ENCODE measurements around the gene RAP1B.
A peak's percentile ranks its signal among the peaks of the same experiment; 100 is the strongest.
"Not testable (repeated sequence)": the region's sequence is repeated elsewhere in the genome, so short reads cannot be mapped to it uniquely, and the experiment has no call there.

The RAP1B gene

GRCh38 chr12:68630598-68630997 lies 19.9 kb downstream of the RAP1B start:
- Histone ChIP-seq H3K36me3 (replicated peaks) (peaks cover 9% of the 10 kb centered on the region), H3K27ac (no peak overlapping the region), H3K4me3 (ENCODE audit: low read depth, low read length) (no peak overlapping the region), H3K27me3 (replicated peaks) (no peaks in the 10 kb centered on the region)
- no peak for DNase-seq
- TF ChIP-seq CTCF (IDR thresholded peaks at IDR 0.05; ENCODE audit: low read depth, low read length, missing control alignments), result no peak
- in situ Hi-C loops (cut with HindIII; ENCODE audit: low pct_ligation_motif_present, low sequenced_read_pairs), result no loop called here

- H3K27me3 ChIP-seq (replicated peaks), result no peaks in the 10 kb centered on the region
- no peak overlapping the region for H3K4me3 ChIP-seq (ENCODE audit: low read depth, low read length)
- DNase-seq, result no peak
- H3K27ac ChIP-seq, result peak overlapping the region; percentile 34
- in situ Hi-C loops (cut with HindIII; ENCODE audit: low pct_ligation_motif_present, low sequenced_read_pairs), result no loop called here
- TF ChIP-seq CTCF (IDR thresholded peaks at IDR 0.05; ENCODE audit: low read depth, low read length, missing control alignments), result no peak
- H3K36me3 ChIP-seq (replicated peaks), result peaks cover 9% of the 10 kb centered on the region
Observed at GRCh38 chr12:68631227-68631626, 20.5 kb downstream of the RAP1B start.

- DNase-seq, result no peak
- Histone ChIP-seq H3K36me3 (replicated peaks) (peaks cover 4% of the 10 kb centered on the region), H3K4me3 (ENCODE audit: low read depth, low read length) (no peak overlapping the region), H3K27ac (no peak overlapping the region), H3K27me3 (replicated peaks) (no peaks in the 10 kb centered on the region)
- in situ Hi-C loops (cut with HindIII; ENCODE audit: low pct_ligation_motif_present, low sequenced_read_pairs), result no loop called here
- no peak for TF ChIP-seq CTCF (IDR thresholded peaks at IDR 0.05; ENCODE audit: low read depth, low read length, missing control alignments)
Observed at GRCh38 chr12:68632486-68632885, 21.8 kb downstream of the RAP1B start.

GRCh38 chr12:68633614-68634558 lies 23.2 kb downstream of the RAP1B start:
- H3K27ac ChIP-seq, result no peak overlapping the region
- TF ChIP-seq CTCF (IDR thresholded peaks at IDR 0.05; ENCODE audit: low read depth, low read length, missing control alignments), result no peak
- no peaks in the 10 kb centered on the region for H3K27me3 ChIP-seq (replicated peaks)
- no peak overlapping the region for H3K4me3 ChIP-seq (ENCODE audit: low read depth, low read length)
- no peak for DNase-seq
- in situ Hi-C loops (cut with HindIII; ENCODE audit: low pct_ligation_motif_present, low sequenced_read_pairs), result no loop called here
- no peaks in the 10 kb centered on the region for H3K36me3 ChIP-seq (replicated peaks)

GRCh38 chr12:68636268-68636667 lies 25.6 kb downstream of the RAP1B start:
- DNase-seq, result peak; percentile 28
- no peak overlapping the region for H3K27ac ChIP-seq

GRCh38 chr12:68637439-68637838 lies 26.7 kb downstream of the RAP1B start:
- in situ Hi-C loops (cut with HindIII; ENCODE audit: low pct_ligation_motif_present, low sequenced_read_pairs); H3K36me3 ChIP-seq (replicated peaks): not testable (repeated sequence)

More at GRCh38 chr12:68636268-68636667, 25.6 kb downstream of the RAP1B start:
- Histone ChIP-seq H3K27me3 (replicated peaks) (no peaks in the 10 kb centered on the region), H3K36me3 (replicated peaks) (peaks cover 4% of the 10 kb centered on the region), H3K4me3 (ENCODE audit: low read depth, low read length) (no peak overlapping the region)
- no peak for TF ChIP-seq CTCF (IDR thresholded peaks at IDR 0.05; ENCODE audit: low read depth, low read length, missing control alignments)
- in situ Hi-C loops (cut with HindIII; ENCODE audit: low pct_ligation_motif_present, low sequenced_read_pairs), result no loop called here

More at GRCh38 chr12:68637439-68637838, 26.7 kb downstream of the RAP1B start:
- not testable (repeated sequence) for H3K27ac ChIP-seq; H3K4me3 ChIP-seq (ENCODE audit: low read depth, low read length); DNase-seq; H3K27me3 ChIP-seq (replicated peaks)

All from brain microvascular endothelial cell (primary cell).